ENCODE measurements around the gene SAMD4A. TPM values are rescaled to one million over a fixed set of nuclear protein-coding genes. Genes with fewer than 3 reads are reported as not detected.

The SAMD4A gene
- total RNA-seq, 4 donors from 2014 or later, result 2.9 to 19.5 (median 3.9) TPM

- no peak for DNase-seq
- H3K4me1 ChIP-seq, result peaks cover 0 to 22% (median 9%) of the 10 kb centered on the region in 3 donors
- TF ChIP-seq POLR2A (IDR thresholded peaks at IDR 0.05), result no peak
- TF ChIP-seq CTCF (IDR thresholded peaks at IDR 0.05), result no peak
These were observed 189.9 kb downstream of the SAMD4A start for GRCh38 chr14:54756656-54757392.

GRCh38 chr14:54758041-54758440 lies 191.1 kb downstream of the SAMD4A start:
- Histone ChIP-seq H3K9me3 (no peaks in the 10 kb centered on the region), H3K27ac (no peak overlapping the region), H3K4me1 (peaks cover 0 to 22% (median 9%) of the 10 kb centered on the region in 3 donors), H3K27me3 (no peaks in the 10 kb centered on the region), H3K4me3 (no peak overlapping the region), H3K36me3 (peaks cover 0 to 16% (median 0%) of the 10 kb centered on the region in 3 donors)
- TF ChIP-seq POLR2A (IDR thresholded peaks at IDR 0.05) (no peak), CTCF (IDR thresholded peaks at IDR 0.05) (no peak)
- WGBS, 2 donors, result 44 to 63% methylated on average over 9 of the region's 9 CpGs
- intact Hi-C loops (cut with DNase I), result no loop called here
- no peak for DNase-seq

More at GRCh38 chr14:54756656-54757392, 189.9 kb downstream of the SAMD4A start:
- H3K9me3 ChIP-seq, result no peaks in the 10 kb centered on the region
- no peak overlapping the region for H3K4me3 ChIP-seq
- intact Hi-C loops (cut with DNase I), result no loop called here
- 52 to 63% methylated on average over 3 of the region's 3 CpGs for WGBS, 2 donors
- H3K36me3 ChIP-seq, result peaks cover 0 to 19% (median 0%) of the 10 kb centered on the region in 3 donors
- H3K27ac ChIP-seq, result no peak overlapping the region
- no peaks in the 10 kb centered on the region for H3K27me3 ChIP-seq

- no peaks in the 10 kb centered on the region for H3K27me3 ChIP-seq
- no peak for TF ChIP-seq CTCF (IDR thresholded peaks at IDR 0.05)
- no peak for TF ChIP-seq POLR2A (IDR thresholded peaks at IDR 0.05)
- no peak for DNase-seq
- H3K27ac ChIP-seq, result no peak overlapping the region
- H3K4me3 ChIP-seq, result no peak overlapping the region
- WGBS, 2 donors, result 86 to 93% methylated on average over 8 to 19 of the region's 33 CpGs
- H3K36me3 ChIP-seq, result peaks cover 0 to 26% (median 0%) of the 10 kb centered on the region in 3 donors
- H3K9me3 ChIP-seq, result no peaks in the 10 kb centered on the region
- peaks cover 0 to 22% (median 9%) of the 10 kb centered on the region in 3 donors for H3K4me1 ChIP-seq
- intact Hi-C loops (cut with DNase I), result no loop called here
These were observed 193.2 kb downstream of the SAMD4A start for GRCh38 chr14:54759982-54760585.

- peaks cover 0 to 22% (median 9%) of the 10 kb centered on the region in 3 donors for H3K4me1 ChIP-seq
- DNase-seq, result no peak
- peaks cover 0 to 26% (median 0%) of the 10 kb centered on the region in 3 donors for H3K36me3 ChIP-seq
- H3K4me3 ChIP-seq, result no peak overlapping the region
- 89% methylated on average over 10 to 11 of the region's 11 CpGs for WGBS, 2 donors
- intact Hi-C loops (cut with DNase I), result no loop called here
- H3K27ac ChIP-seq, result no peak overlapping the region
- no peaks in the 10 kb centered on the region for H3K9me3 ChIP-seq
- H3K27me3 ChIP-seq, result no peaks in the 10 kb centered on the region
- TF ChIP-seq POLR2A (IDR thresholded peaks at IDR 0.05) (no peak), CTCF (IDR thresholded peaks at IDR 0.05) (no peak)
These were observed 194.1 kb downstream of the SAMD4A start for GRCh38 chr14:54760866-54761575.

- no peak for TF ChIP-seq CTCF (IDR thresholded peaks at IDR 0.05)
- TF ChIP-seq POLR2A (IDR thresholded peaks at IDR 0.05), result no peak
- Histone ChIP-seq H3K27ac (no peak overlapping the region), H3K36me3 (peaks cover 0 to 30% (median 0%) of the 10 kb centered on the region in 3 donors), H3K4me1 (peaks cover 0 to 18% (median 9%) of the 10 kb centered on the region in 3 donors), H3K4me3 (no peak overlapping the region), H3K27me3 (no peaks in the 10 kb centered on the region), H3K9me3 (no peaks in the 10 kb centered on the region)
- WGBS, 2 donors, result 93 to 94% methylated on average over 6 of the region's 6 CpGs
- intact Hi-C loops (cut with DNase I), result no loop called here
- no peak for DNase-seq
These were observed 194.9 kb downstream of the SAMD4A start for GRCh38 chr14:54761835-54762234.

Measured in esophagus squamous epithelium (tissue), 5 donors.